Keratinocyte (primary cell): ENCODE measurements around the gene SLC6A7.

ENCODE experiments used
- EZH2 ChIP-seq: IDR thresholded peaks from one replicate; pipeline ENCODE4 v1.6.1; 2012; ENCODE audit warnings: inconsistent platforms, mild to moderate bottlenecking, low read length, moderate library complexity
- TF ChIP-seq, protein P1 (sequence below), 3 experiments: IDR thresholded peaks in 1 of 3; conservative IDR thresholded peaks in 1 of 3; optimal IDR thresholded peaks in 1 of 3; 2 replicates in 2 of 3; 3 replicates in 1 of 3; pipeline versions ENCODE3 to v1.5.1; 2011; ENCODE audit warnings: low read length in 3 of 3, mild to moderate bottlenecking in 3 of 3, moderate library complexity in 2 of 3, control low read depth in 1 of 3, inconsistent platforms in 1 of 3; ENCODE audit not compliant: insufficient read depth in 2 of 3; ENCODE audit errors: extremely low read depth in 1 of 3

DNA sequence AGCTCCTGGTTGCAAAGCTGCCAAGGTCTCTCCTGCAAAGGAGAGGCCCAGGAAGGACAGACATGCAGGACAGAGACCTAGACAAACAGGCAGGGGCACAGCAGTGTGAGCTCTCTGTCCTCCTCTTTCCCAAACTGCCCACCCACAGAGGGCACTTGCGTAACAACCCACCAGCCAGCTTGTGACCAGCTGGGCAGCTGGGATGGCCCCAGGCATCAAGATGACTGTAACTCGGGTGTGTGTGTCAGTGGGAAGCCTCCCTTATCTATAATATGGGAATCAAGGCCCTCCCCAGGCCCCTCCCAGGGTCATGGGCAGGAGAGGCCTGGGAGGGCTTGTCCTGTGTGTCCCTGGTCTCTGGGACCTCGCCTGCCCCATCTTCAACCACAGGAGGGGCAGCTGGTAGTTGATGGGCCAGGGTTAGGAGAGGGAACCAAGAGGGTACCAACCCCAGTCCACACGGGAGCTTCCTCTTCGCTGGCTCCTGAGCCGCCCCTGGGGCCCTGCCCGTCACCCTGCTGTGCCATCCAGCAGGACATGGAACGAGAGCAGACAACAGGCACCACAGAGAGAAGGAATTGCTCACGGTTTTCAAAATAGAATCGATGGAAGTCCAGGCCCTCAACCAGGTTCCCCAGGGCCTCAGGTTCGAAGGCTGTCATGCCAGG is 37.9 kb downstream of the SLC6A7 start:
- TF ChIP-seq, protein P1, sequence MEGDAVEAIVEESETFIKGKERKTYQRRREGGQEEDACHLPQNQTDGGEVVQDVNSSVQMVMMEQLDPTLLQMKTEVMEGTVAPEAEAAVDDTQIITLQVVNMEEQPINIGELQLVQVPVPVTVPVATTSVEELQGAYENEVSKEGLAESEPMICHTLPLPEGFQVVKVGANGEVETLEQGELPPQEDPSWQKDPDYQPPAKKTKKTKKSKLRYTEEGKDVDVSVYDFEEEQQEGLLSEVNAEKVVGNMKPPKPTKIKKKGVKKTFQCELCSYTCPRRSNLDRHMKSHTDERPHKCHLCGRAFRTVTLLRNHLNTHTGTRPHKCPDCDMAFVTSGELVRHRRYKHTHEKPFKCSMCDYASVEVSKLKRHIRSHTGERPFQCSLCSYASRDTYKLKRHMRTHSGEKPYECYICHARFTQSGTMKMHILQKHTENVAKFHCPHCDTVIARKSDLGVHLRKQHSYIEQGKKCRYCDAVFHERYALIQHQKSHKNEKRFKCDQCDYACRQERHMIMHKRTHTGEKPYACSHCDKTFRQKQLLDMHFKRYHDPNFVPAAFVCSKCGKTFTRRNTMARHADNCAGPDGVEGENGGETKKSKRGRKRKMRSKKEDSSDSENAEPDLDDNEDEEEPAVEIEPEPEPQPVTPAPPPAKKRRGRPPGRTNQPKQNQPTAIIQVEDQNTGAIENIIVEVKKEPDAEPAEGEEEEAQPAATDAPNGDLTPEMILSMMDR (optimal IDR thresholded peaks at IDR 0.05 in 1 of 3, IDR thresholded peaks at IDR 0.05 in 1 of 3, conservative IDR thresholded peaks at IDR 0.05 in 1 of 3; ENCODE audit: extremely low read depth in 1 of 3, insufficient read depth in 2 of 3, low read length in 3 of 3): no peak
- no peak for TF ChIP-seq EZH2
